Calu3 (cell line): ENCODE data around the gene BCAS1. TPM values are rescaled to one million over a fixed set of nuclear protein-coding genes. Genes with fewer than 3 reads are reported as not detected.

Source experiments
- BruUV-seq: library from RNA; stranded (reverse); fragments of 400-500 nt; replicated peaks from 2 replicates; lab custom pipeline; 2021; lab: Mats Ljungman, UMichigan
- CTCF ChIA-PET: fragments of 300-600 bp; sonication (Branson Sonifier 250); formaldehyde crosslinking; loops from one replicate; lab custom pipeline; 2022; ENCODE audit warnings: antibody characterized with exemption; lab: Charles Lee
- DNase-seq: peaks from one replicate; pipeline ENCODE4 v3.0.0; 2022
- H3K27ac Mint-ChIP-seq: one replicate; pipeline ENCODE4 v1.8.0; 2022; ENCODE audit warnings: mixed read lengths; ENCODE audit not compliant: unreplicated experiment
- H3K27me3 Mint-ChIP-seq: one replicate; pipeline ENCODE4 v1.8.0; 2022; ENCODE audit warnings: mixed read lengths; ENCODE audit not compliant: unreplicated experiment
- H3K36me3 Mint-ChIP-seq: one replicate; pipeline ENCODE4 v1.8.0; 2022; ENCODE audit warnings: mild to moderate bottlenecking, moderate library complexity, mixed read lengths; ENCODE audit not compliant: insufficient read depth, unreplicated experiment
- H3K4me1 Mint-ChIP-seq: one replicate; pipeline ENCODE4 v1.8.0; 2022; ENCODE audit warnings: mild to moderate bottlenecking, low read depth, mixed read lengths; ENCODE audit not compliant: unreplicated experiment
- H3K4me3 Mint-ChIP-seq: one replicate; pipeline ENCODE4 v1.8.0; 2022; ENCODE audit warnings: mild to moderate bottlenecking, low read depth, moderate library complexity, mixed read lengths; ENCODE audit not compliant: unreplicated experiment
- H3K9me3 Mint-ChIP-seq: one replicate; pipeline ENCODE4 v1.8.0; 2022; ENCODE audit warnings: low read depth, mixed read lengths; ENCODE audit not compliant: unreplicated experiment
- CTCF ChIP-seq: fragments of 200-600 bp; IDR thresholded peaks from one replicate; pipeline ENCODE4 v1.8.0; 2022; ENCODE audit warnings: antibody characterized with exemption; ENCODE audit not compliant: unreplicated experiment
- intact Hi-C: fragments of 100-400 bp; cut with micrococcal nuclease; formaldehyde crosslinking; loops from one replicate; pipeline ENCODE4 v1.10.0; 2022; ENCODE audit not compliant: unreplicated experiment
- total RNA-seq: library from RNA; stranded (reverse); gene quantifications from 2 replicates; pipeline ENCODE4 v1.2.3, GENCODE V29; 2022

The BCAS1 gene
- total RNA-seq, 1 experiment from 2014 or later, result 11.1 TPM

GRCh38 chr20:54017846-54018245 is 52.5 kb downstream of the BCAS1 start:
- Mint-ChIP-seq H3K4me1 (no peaks in the 10 kb centered on the region), H3K4me3 (no peak overlapping the region), H3K36me3 (no peaks in the 10 kb centered on the region), H3K27ac (no peak overlapping the region), H3K27me3 (no peaks in the 10 kb centered on the region), H3K9me3 (no peaks in the 10 kb centered on the region)
- no TSS peak for BruUV-seq
- CTCF ChIA-PET, result interaction anchor here (0.6 to 0.7 kb wide), 4 partner anchors 57 to 909 kb away, joined by 3 to 5 read pairs (median 4); no protein-coding TSS in a partner anchor
- DNase-seq, result no peak
- intact Hi-C loops, result no loop called here
- TF ChIP-seq CTCF, result no peak

GRCh38 chr20:54015496-54015895 is 54.9 kb downstream of the BCAS1 start:
- H3K27ac Mint-ChIP-seq, result no peak overlapping the region
- H3K36me3 Mint-ChIP-seq, result no peaks in the 10 kb centered on the region
- no peak overlapping the region for H3K4me3 Mint-ChIP-seq
- CTCF ChIA-PET, result interaction anchor here (1.3 kb wide), 1 partner anchor 16 kb away, joined by 4 read pairs; no protein-coding TSS in a partner anchor
- no peaks in the 10 kb centered on the region for H3K27me3 Mint-ChIP-seq
- DNase-seq, result no peak
- no peaks in the 10 kb centered on the region for H3K9me3 Mint-ChIP-seq
- TF ChIP-seq CTCF, result no peak
- no peaks in the 10 kb centered on the region for H3K4me1 Mint-ChIP-seq
- no TSS peak for BruUV-seq
- intact Hi-C loops, result no loop called here

- intact Hi-C loops, result no loop called here
- BruUV-seq, result no TSS peak
- Mint-ChIP-seq H3K9me3 (no peaks in the 10 kb centered on the region), H3K27ac (no peak overlapping the region), H3K4me1 (no peaks in the 10 kb centered on the region), H3K36me3 (no peaks in the 10 kb centered on the region), H3K4me3 (no peak overlapping the region), H3K27me3 (no peaks in the 10 kb centered on the region)
- CTCF ChIA-PET, result no interaction called here
- no peak for DNase-seq
- TF ChIP-seq CTCF, result no peak
These were observed 56.0 kb downstream of the BCAS1 start for GRCh38 chr20:54014293-54014926.

GRCh38 chr20:54013471-54013870 is 56.9 kb downstream of the BCAS1 start:
- Mint-ChIP-seq H3K27me3 (no peaks in the 10 kb centered on the region), H3K9me3 (no peaks in the 10 kb centered on the region), H3K4me1 (no peaks in the 10 kb centered on the region), H3K4me3 (no peak overlapping the region), H3K27ac (no peak overlapping the region), H3K36me3 (no peaks in the 10 kb centered on the region)
- intact Hi-C loops, result no loop called here
- no TSS peak for BruUV-seq
- CTCF ChIA-PET, result no interaction called here
- no peak for DNase-seq
- TF ChIP-seq CTCF, result no peak
